ENCODE measurements around the gene ATG2B. TPM values are rescaled to one million over a fixed set of nuclear protein-coding genes. Genes with fewer than 3 reads are reported as not detected.

ATG2B gene
- total RNA-seq, 2 experiments from 2014 or later, result 15.7 to 23.7 TPM

DNA sequence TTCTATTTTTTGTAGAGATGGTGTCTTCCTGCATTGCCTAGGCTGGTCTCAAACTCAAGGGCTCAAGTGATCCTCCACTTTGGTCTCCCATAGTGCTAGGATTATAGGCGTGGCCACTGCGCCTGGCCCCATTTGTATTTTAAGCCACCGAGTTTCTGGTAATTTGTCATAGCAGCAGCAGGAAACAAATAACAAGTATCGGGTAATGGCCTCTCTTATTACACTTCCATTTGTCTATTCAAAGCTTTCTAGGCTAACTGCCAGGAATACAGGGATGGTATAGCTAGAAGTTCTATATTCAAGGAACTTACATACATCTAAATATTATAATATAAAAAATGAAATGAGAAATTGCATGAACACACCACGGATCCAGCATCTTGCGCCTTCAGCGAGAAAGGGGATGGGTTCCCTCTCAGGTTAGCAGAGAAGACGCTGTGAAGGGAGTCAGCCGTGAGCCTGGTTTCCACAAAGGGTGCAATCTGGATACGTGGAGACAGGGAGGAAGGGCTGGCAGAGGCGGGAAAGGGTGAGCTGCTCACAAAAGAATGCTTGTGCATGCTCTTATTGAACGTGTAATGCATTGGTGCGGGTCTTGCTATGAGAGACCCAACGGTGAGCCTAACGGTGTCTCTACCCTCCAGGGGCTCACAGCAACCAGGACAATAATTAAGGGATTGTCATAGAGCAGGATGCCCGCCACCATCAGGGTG lies 97.6 kb downstream of the ATG2B start:
- Histone ChIP-seq H3K36me3 (ENCODE audit: insufficient read depth, low read length) (no peaks in the 10 kb centered on the region), H3K9me2 (ENCODE audit: insufficient read depth, low read length) (no peaks in the 10 kb centered on the region), H3K4me2 (ENCODE audit: low read length) (no peak overlapping the region), H3K27ac (ENCODE audit: low read depth, low read length, poor library complexity, severe bottlenecking) (no peak overlapping the region), H3K4me1 (ENCODE audit: insufficient read depth, low read length, poor library complexity, severe bottlenecking) (no peaks in the 10 kb centered on the region), H2AFZ (ENCODE audit: low read length) (no peak overlapping the region), H3K9me3 (ENCODE audit: low read length) (no peaks in the 10 kb centered on the region), H4K20me1 (ENCODE audit: insufficient read depth, low read length) (no peaks in the 10 kb centered on the region), H3K4me3 (ENCODE audit: low read depth, low read length, poor library complexity, severe bottlenecking) (no peak overlapping the region), H3K79me2 (ENCODE audit: insufficient read depth, low read depth, low read length) (no peaks in the 10 kb centered on the region)
- ChIA-PET CTCF (ENCODE audit: unreplicated experiment) (no interaction called here), POLR2A (no interaction called here)
- no peak for DNase-seq (ENCODE audit: low spot score)
- TF ChIP-seq, protein P1, sequence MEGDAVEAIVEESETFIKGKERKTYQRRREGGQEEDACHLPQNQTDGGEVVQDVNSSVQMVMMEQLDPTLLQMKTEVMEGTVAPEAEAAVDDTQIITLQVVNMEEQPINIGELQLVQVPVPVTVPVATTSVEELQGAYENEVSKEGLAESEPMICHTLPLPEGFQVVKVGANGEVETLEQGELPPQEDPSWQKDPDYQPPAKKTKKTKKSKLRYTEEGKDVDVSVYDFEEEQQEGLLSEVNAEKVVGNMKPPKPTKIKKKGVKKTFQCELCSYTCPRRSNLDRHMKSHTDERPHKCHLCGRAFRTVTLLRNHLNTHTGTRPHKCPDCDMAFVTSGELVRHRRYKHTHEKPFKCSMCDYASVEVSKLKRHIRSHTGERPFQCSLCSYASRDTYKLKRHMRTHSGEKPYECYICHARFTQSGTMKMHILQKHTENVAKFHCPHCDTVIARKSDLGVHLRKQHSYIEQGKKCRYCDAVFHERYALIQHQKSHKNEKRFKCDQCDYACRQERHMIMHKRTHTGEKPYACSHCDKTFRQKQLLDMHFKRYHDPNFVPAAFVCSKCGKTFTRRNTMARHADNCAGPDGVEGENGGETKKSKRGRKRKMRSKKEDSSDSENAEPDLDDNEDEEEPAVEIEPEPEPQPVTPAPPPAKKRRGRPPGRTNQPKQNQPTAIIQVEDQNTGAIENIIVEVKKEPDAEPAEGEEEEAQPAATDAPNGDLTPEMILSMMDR (conservative IDR thresholded peaks at IDR 0.05; ENCODE audit: low read length), result no peak
- no peak for TF ChIP-seq EZH2phosphoT487 (IDR thresholded peaks at IDR 0.05; ENCODE audit: borderline replicate concordance, low read depth, low read length)
- no TSS peak for BruUV-seq (replicated peaks)
- intact Hi-C loops (cut with micrococcal nuclease; ENCODE audit: unreplicated experiment), result no loop called here

DNA sequence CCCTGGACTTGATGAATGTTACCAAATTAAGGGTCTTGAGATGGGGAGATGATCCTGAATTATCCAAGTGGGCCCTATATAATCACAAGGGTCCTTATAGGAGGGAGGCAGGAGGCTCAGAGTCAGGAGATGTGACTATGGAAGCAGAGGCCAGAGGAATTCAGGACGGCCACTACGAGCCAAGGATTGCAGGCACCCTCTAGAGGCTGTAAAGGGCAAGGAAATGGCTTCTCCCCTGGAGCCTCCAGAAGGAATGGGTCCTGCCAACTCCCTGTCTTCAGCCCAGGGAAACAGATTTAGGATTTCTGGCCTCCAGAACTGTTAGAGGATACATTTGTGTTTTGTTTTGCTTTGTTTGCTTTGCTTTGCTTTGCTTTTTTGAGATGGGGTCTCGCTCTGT lies 98.3 kb downstream of the ATG2B start:
- BruUV-seq (replicated peaks), result no TSS peak
- POLR2A ChIA-PET, result no interaction called here

GRCh38 chr14:96264200-96264553 lies 99.0 kb downstream of the ATG2B start:
- CTCF ChIA-PET (ENCODE audit: unreplicated experiment), result no interaction called here
- no peak for DNase-seq (ENCODE audit: low spot score)
- Histone ChIP-seq H3K4me1 (ENCODE audit: insufficient read depth, low read length, poor library complexity, severe bottlenecking) (no peaks in the 10 kb centered on the region), H3K4me2 (ENCODE audit: low read length) (no peak overlapping the region), H3K27ac (ENCODE audit: low read depth, low read length, poor library complexity, severe bottlenecking) (no peak overlapping the region), H2AFZ (ENCODE audit: low read length) (no peak overlapping the region), H3K36me3 (ENCODE audit: insufficient read depth, low read length) (no peaks in the 10 kb centered on the region), H3K9me3 (ENCODE audit: low read length) (no peaks in the 10 kb centered on the region), H4K20me1 (ENCODE audit: insufficient read depth, low read length) (no peaks in the 10 kb centered on the region), H3K79me2 (ENCODE audit: insufficient read depth, low read depth, low read length) (no peaks in the 10 kb centered on the region), H3K9me2 (ENCODE audit: insufficient read depth, low read length) (no peaks in the 10 kb centered on the region), H3K4me3 (ENCODE audit: low read depth, low read length, poor library complexity, severe bottlenecking) (no peak overlapping the region)
- no peak for TF ChIP-seq EZH2phosphoT487 (IDR thresholded peaks at IDR 0.05; ENCODE audit: borderline replicate concordance, low read depth, low read length)
- TF ChIP-seq, protein P1 (conservative IDR thresholded peaks at IDR 0.05; ENCODE audit: low read length), result no peak
- intact Hi-C loops (cut with micrococcal nuclease; ENCODE audit: unreplicated experiment), result no loop called here
- no TSS peak for BruUV-seq (replicated peaks)
- POLR2A ChIA-PET, result no interaction called here

More for the DNA sequence above, 98.3 kb downstream of the ATG2B start:
- Histone ChIP-seq H3K36me3 (ENCODE audit: insufficient read depth, low read length) (no peaks in the 10 kb centered on the region), H3K79me2 (ENCODE audit: insufficient read depth, low read depth, low read length) (no peaks in the 10 kb centered on the region), H3K9me3 (ENCODE audit: low read length) (no peaks in the 10 kb centered on the region), H3K4me2 (ENCODE audit: low read length) (no peak overlapping the region), H3K4me3 (ENCODE audit: low read depth, low read length, poor library complexity, severe bottlenecking) (no peak overlapping the region), H3K9me2 (ENCODE audit: insufficient read depth, low read length) (no peaks in the 10 kb centered on the region), H4K20me1 (ENCODE audit: insufficient read depth, low read length) (no peaks in the 10 kb centered on the region), H2AFZ (ENCODE audit: low read length) (no peak overlapping the region), H3K27ac (ENCODE audit: low read depth, low read length, poor library complexity, severe bottlenecking) (no peak overlapping the region), H3K4me1 (ENCODE audit: insufficient read depth, low read length, poor library complexity, severe bottlenecking) (no peaks in the 10 kb centered on the region)
- CTCF ChIA-PET (ENCODE audit: unreplicated experiment), result no interaction called here
- no peak for TF ChIP-seq EZH2phosphoT487 (IDR thresholded peaks at IDR 0.05; ENCODE audit: borderline replicate concordance, low read depth, low read length)
- TF ChIP-seq, protein P1 (conservative IDR thresholded peaks at IDR 0.05; ENCODE audit: low read length), result peak; percentile 24; the same call in 1 of the 2 replicates
- intact Hi-C loops (cut with micrococcal nuclease; ENCODE audit: unreplicated experiment), result no loop called here
- no peak for DNase-seq (ENCODE audit: low spot score)

Measured in OCI-LY7 (cell line).